Measurements from ENCODE around the gene STAT3.
"Not testable (repeated sequence)": the region's sequence is repeated elsewhere in the genome, so short reads cannot be mapped to it uniquely, and the experiment has no call there.

STAT3 gene

GRCh38 chr17:42388381-42389134, at the start of gene STAT3:
TSS of gene STAT3 (minus strand) at chr17:42388442. CDS start at chr17:42348516, 39,926 bp downstream.
- DNase-seq (ENCODE audit: low read depth) = peak; percentile 98

- peak; percentile 94 for DNase-seq (ENCODE audit: low read depth)
Observed at GRCh38 chr17:42436391-42436790, 48.1 kb upstream of the STAT3 start.

- DNase-seq (ENCODE audit: low read depth) = no peak
Observed at GRCh38 chr17:42431758-42432161, 43.5 kb upstream of the STAT3 start.

- DNase-seq (ENCODE audit: low read depth) = no peak
Observed at GRCh38 chr17:42429726-42430447, 41.6 kb upstream of the STAT3 start.

GRCh38 chr17:42428141-42428944, 40.1 kb upstream of the STAT3 start:
- peak; percentile 90 for DNase-seq (ENCODE audit: low read depth)

GRCh38 chr17:42424991-42425610, 36.9 kb upstream of the STAT3 start:
- DNase-seq (ENCODE audit: low read depth) = no peak

- no peak for DNase-seq (ENCODE audit: low read depth)
Observed at GRCh38 chr17:42423766-42424165, 35.5 kb upstream of the STAT3 start.

- DNase-seq (ENCODE audit: low read depth) = peak; percentile 84
Observed at GRCh38 chr17:42422958-42423712, 34.9 kb upstream of the STAT3 start, which contains the start of gene CAVIN1. TSS of gene CAVIN1 (minus strand) at chr17:42423256. CDS start at chr17:42423097, 159 bp downstream.

GRCh38 chr17:42422412-42422957, 34.2 kb upstream of the STAT3 start:
- no peak for DNase-seq (ENCODE audit: low read depth)

- DNase-seq (ENCODE audit: low read depth) = no peak
Observed at GRCh38 chr17:42421507-42422338, 33.5 kb upstream of the STAT3 start.

GRCh38 chr17:42421136-42421506, 32.9 kb upstream of the STAT3 start:
- no peak for DNase-seq (ENCODE audit: low read depth)

- not testable (repeated sequence) for DNase-seq (ENCODE audit: low read depth)
Observed at GRCh38 chr17:42417981-42418380, 29.7 kb upstream of the STAT3 start.

GRCh38 chr17:42414704-42415409, 26.6 kb upstream of the STAT3 start:
- no peak for DNase-seq (ENCODE audit: low read depth)

- DNase-seq (ENCODE audit: low read depth) = no peak
Observed at GRCh38 chr17:42413464-42414040, 25.3 kb upstream of the STAT3 start.

- no peak for DNase-seq (ENCODE audit: low read depth)
Observed at GRCh38 chr17:42411905-42412679, 23.9 kb upstream of the STAT3 start.

GRCh38 chr17:42411361-42411760, 23.1 kb upstream of the STAT3 start:
- no peak for DNase-seq (ENCODE audit: low read depth)

GRCh38 chr17:42410319-42410685, 22.1 kb upstream of the STAT3 start:
- no peak for DNase-seq (ENCODE audit: low read depth)

Measured in non-pigmented ciliary epithelial cell (primary cell).